OCI-LY7 (cell line): ENCODE measurements around the gene FN3K.

Experiments
- EZH2phosphoT487 ChIP-seq: fragments of 200-600 bp; sonication (generic); IDR thresholded peaks from 2 replicates; pipeline ENCODE4 v1.6.1; 2018; ENCODE audit warnings: low read depth, borderline replicate concordance, mild to moderate bottlenecking, mixed run types, antibody characterized with exemption, low read length, moderate library complexity, mixed read lengths
- TF ChIP-seq, protein P1 (sequence below): fragments of 200-600 bp; sonication (generic); conservative IDR thresholded peaks from 2 replicates; pipeline ENCODE4 v1.5.1; 2014; ENCODE audit warnings: mild to moderate bottlenecking, antibody characterized with exemption, low read length, moderate library complexity, mixed read lengths

DNA sequence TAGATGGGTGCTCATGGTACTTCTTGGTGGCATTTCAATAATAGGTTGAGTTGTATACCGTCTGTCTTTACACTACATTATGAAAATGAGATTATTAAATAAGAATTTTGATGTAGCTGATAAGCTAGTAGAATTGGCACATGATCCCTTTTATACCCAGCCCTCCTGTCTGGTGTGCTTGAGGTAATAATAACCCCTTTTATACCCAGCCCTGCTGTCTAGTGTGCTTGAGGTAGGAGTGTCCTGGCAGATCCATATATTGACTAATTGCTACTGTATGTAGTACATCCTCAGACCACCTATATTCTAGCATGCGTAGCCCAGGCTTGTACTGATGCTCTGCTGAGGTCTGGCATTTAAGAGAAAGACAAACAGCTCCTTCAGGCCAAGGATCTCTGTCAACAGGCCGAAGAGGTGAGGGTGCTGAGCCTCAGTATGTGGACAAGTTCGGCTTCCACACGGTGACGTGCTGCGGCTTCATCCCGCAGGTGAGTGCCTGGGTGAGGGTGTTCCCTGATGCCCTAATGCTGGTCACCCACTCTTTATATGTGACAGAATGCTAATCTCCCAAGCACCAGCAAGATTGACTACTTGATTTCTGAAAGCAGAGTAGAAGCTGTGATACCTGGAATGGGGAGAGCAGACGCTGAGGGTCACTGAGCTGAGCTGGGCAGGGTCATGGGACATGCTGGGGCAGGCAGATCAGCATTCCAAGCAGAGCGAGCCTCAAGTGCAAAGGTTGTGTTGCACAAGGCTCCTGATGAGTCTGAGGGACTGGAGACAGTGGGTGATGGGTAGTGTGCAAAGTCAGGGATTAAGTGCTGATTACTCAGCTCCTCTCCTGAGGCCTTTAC is 5.7 kb downstream of the FN3K start:
- TF ChIP-seq, protein P1, sequence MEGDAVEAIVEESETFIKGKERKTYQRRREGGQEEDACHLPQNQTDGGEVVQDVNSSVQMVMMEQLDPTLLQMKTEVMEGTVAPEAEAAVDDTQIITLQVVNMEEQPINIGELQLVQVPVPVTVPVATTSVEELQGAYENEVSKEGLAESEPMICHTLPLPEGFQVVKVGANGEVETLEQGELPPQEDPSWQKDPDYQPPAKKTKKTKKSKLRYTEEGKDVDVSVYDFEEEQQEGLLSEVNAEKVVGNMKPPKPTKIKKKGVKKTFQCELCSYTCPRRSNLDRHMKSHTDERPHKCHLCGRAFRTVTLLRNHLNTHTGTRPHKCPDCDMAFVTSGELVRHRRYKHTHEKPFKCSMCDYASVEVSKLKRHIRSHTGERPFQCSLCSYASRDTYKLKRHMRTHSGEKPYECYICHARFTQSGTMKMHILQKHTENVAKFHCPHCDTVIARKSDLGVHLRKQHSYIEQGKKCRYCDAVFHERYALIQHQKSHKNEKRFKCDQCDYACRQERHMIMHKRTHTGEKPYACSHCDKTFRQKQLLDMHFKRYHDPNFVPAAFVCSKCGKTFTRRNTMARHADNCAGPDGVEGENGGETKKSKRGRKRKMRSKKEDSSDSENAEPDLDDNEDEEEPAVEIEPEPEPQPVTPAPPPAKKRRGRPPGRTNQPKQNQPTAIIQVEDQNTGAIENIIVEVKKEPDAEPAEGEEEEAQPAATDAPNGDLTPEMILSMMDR = no peak
- TF ChIP-seq EZH2phosphoT487 = no peak
